Fibroblast of mammary gland (primary cell): ENCODE data around the gene FTCD.
A peak's percentile ranks its signal among the peaks of the same experiment; 100 is the strongest.

ENCODE experiments used
- DNase-seq: peaks from one replicate; pipeline ENCODE4 v3.0.0-alpha.2; 2010; ENCODE audit warnings: low read depth
- H3K4me3 ChIP-seq: 2 replicates; pipeline ENCODE4 v1.5.1; 2011; ENCODE audit warnings: low read depth, mild to moderate bottlenecking, low read length, moderate library complexity; ENCODE audit not compliant: control insufficient read depth
- TF ChIP-seq, protein P1 (sequence below): conservative IDR thresholded peaks from 2 replicates; pipeline ENCODE4 v1.5.1; 2011; ENCODE audit warnings: low read depth, low read length, inconsistent platforms; ENCODE audit not compliant: control insufficient read depth, insufficient read depth

The FTCD gene

GRCh38 chr21:46095814-46096595, 59.4 kb downstream of the FTCD start:
- no peak overlapping the region for H3K4me3 ChIP-seq
- TF ChIP-seq, protein P1, sequence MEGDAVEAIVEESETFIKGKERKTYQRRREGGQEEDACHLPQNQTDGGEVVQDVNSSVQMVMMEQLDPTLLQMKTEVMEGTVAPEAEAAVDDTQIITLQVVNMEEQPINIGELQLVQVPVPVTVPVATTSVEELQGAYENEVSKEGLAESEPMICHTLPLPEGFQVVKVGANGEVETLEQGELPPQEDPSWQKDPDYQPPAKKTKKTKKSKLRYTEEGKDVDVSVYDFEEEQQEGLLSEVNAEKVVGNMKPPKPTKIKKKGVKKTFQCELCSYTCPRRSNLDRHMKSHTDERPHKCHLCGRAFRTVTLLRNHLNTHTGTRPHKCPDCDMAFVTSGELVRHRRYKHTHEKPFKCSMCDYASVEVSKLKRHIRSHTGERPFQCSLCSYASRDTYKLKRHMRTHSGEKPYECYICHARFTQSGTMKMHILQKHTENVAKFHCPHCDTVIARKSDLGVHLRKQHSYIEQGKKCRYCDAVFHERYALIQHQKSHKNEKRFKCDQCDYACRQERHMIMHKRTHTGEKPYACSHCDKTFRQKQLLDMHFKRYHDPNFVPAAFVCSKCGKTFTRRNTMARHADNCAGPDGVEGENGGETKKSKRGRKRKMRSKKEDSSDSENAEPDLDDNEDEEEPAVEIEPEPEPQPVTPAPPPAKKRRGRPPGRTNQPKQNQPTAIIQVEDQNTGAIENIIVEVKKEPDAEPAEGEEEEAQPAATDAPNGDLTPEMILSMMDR, result no peak
- no peak for DNase-seq

- TF ChIP-seq, protein P1, result peak; percentile 30
- no peak for DNase-seq
- no peak overlapping the region for H3K4me3 ChIP-seq
These were observed 60.2 kb downstream of the FTCD start for GRCh38 chr21:46095083-46095719.

DNA sequence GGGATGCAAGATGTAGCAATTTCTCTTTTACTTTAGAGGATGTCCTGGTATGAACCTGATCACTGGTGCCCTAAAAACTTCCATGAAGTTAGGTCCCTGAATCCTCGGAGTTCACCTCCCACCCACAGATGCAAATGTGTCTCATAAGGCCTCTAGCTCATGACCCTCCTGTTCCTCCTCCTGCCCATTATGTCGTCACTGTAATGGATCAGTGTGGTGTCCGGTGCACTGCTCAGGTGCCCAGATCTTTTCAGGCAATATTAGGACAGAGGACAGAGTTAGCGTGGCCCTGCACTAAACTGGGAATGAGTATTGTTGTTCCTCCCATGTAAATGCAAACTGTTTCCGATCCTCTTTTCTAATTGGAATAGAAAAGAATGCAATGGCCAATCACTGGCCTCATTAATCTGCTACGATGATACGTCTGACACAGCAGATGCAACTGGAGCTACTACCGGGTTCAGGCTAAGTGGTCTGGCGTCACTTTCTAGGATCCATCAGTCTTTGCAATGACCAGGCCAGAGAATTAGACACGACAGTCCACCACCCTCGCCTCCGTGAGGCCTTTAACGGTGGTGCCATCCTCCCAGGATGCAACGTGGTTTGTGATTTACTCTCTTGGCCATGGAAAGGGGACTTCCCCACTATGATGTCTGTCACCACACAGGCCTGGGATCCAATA, 60.8 kb downstream of the FTCD start:
- TF ChIP-seq, protein P1, result no peak
- no peak for DNase-seq
- H3K4me3 ChIP-seq, result no peak overlapping the region

GRCh38 chr21:46093668-46094400, 61.5 kb downstream of the FTCD start:
- TF ChIP-seq, protein P1, result no peak
- DNase-seq, result no peak
- H3K4me3 ChIP-seq, result no peak overlapping the region

DNA sequence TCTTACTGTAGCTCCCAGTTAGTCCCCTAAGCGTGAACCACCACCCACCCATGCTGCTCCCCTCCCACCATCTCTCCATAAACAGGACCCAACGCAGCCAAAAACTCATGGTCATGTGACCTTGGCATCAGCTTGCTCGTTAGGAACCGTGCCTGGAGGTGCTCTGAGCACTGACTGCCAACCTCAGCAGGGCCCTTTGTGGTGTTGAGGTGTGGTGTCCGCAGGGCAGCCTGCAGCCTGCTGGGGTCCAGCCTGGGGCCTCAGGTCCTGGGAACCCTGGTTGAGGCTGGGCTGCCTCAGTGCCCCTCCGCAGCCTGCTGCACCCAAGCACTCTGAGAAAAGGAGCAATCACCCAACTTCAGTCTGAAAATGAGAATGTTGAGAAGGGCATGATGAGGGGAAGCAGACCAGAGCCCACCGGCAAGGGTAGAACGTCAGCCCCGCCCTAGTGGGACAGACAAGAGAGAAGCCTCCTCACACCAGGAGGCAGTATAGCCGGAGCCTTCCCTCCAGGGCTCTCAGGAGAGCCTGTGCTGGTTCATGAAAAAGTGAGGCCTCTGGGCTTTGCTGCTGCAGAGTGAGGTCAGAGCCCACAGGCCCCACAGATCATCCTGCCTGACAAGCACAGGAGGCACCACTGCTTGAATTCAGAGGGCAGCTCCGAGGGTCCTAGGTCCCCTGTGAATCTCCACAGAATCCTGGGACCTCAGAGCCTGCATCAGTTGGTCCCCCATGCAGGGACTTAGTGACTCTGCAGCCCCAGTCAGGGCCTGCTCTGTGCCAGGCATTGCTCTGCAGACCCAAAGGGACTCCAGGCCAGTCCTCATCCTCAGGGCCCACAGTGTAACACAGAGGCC, 62.3 kb downstream of the FTCD start:
- TF ChIP-seq, protein P1, result peak; percentile 28
- H3K4me3 ChIP-seq, result no peak overlapping the region
- peak; percentile 70 for DNase-seq
